ENCODE measurements around the gene CD33.
"Not testable (repeated sequence)": the region's sequence is repeated elsewhere in the genome, so short reads cannot be mapped to it uniquely, and the experiment has no call there.

The CD33 gene

DNA sequence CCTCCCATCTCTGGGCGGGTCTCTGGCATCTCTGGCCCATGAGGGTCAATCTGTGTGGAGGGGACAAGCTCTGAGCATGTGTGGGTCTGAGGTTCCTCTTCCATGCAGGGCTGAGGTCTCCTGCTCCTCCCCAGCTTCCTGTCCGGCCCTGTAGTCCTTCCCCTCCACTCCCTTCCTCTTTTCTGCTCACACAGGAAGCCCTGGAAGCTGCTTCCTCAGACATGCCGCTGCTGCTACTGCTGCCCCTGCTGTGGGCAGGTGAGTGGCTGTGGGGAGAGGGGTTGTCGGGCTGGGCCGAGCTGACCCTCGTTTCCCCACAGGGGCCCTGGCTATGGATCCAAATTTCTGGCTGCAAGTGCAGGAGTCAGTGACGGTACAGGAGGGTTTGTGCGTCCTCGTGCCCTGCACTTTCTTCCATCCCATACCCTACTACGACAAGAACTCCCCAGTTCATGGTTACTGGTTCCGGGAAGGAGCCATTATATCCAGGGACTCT is at the start of gene CD33:
CD33 (plus strand) TSS at position 183 of the 496 bp plus-strand sequence; CDS start at position 222, 39 bp downstream.
- DNase-seq (ENCODE audit: low read depth in 2 of 2) = not testable (repeated sequence)

- DNase-seq (ENCODE audit: low read depth in 2 of 2) = no peak
These were observed 45.6 kb upstream of the CD33 start for GRCh38 chr19:51179256-51179655.

DNA sequence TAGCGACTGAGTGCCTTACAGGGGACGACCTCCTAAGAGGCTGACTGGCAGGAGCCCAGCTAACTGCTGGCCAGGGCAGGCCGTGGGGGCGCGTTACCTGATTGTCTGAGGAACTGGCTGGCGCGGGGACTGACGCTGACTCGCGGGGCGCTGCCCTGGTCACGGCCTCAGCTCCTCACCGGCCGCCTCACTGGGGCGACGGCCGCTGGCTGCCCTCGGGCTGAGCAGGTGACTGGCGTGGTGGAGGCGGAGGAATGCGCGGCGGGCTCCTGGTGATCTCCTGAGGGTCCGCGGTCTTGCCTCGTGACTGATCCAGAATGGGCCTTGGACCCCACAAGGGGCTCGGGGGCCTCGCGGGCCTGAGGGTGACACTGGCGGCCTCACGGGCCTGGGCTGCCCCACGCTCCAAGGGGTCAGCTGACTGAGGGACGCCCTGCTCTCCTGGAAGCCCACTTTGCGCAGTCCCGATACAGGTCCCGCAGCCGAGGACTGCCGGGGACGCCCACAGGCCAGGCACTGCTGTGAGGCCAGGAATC is 43.4 kb upstream of the CD33 start:
- no peak for DNase-seq (ENCODE audit: low read depth in 2 of 2)

DNA sequence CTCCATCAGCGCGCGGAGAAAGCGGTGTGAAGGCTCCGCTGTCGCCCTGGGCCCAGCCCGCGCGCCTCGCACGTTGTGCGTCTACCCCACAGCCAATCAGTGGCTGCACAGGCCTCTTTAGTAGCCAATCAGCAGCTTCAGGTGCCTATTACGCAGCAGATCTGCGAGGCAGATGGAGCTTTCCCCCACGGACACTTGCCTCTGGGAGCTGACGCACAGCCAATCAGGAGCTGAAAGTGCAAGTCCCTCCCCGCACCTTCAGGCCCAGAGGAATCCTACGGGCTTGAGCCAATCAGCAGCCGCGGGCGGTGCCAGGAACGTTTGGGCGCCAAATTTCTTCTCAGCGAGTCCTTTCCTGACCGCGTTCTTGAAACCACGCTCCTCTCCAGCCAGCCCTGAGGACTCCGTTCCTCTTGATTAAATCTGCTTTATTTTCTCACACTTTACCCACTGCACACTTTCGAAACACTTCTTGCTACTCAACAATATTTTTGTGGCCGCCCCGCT is 42.9 kb upstream of the CD33 start:
- no peak for DNase-seq (ENCODE audit: low read depth in 2 of 2)

GRCh38 chr19:51183629-51184028 is 41.3 kb upstream of the CD33 start:
- no peak for DNase-seq (ENCODE audit: low read depth in 2 of 2)

GRCh38 chr19:51185069-51185867 is 39.6 kb upstream of the CD33 start:
- no peak for DNase-seq (ENCODE audit: low read depth in 2 of 2)

- no peak for DNase-seq (ENCODE audit: low read depth in 2 of 2)
These were observed 39.0 kb upstream of the CD33 start for GRCh38 chr19:51185868-51186215.

DNA sequence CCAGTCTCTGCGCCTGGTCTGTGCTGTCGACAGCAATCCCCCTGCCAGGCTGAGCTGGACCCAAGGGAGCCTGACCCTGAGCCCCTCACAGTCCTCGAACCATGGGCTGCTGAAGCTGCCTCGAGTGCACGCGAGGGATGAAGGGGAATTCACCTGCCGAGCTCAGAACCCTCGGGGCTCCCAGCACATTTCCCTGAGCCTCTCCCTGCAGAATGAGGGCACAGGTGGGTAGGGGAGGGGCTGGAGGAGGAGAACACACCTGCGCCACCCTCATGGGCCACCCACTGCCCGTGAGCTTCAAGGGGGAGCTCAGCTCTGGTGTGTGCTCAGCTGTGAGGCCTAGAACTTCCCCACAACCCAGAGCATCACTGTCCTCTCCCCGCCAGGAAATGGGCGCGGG is 38.6 kb upstream of the CD33 start:
- no peak for DNase-seq (ENCODE audit: low read depth in 2 of 2)

DNA sequence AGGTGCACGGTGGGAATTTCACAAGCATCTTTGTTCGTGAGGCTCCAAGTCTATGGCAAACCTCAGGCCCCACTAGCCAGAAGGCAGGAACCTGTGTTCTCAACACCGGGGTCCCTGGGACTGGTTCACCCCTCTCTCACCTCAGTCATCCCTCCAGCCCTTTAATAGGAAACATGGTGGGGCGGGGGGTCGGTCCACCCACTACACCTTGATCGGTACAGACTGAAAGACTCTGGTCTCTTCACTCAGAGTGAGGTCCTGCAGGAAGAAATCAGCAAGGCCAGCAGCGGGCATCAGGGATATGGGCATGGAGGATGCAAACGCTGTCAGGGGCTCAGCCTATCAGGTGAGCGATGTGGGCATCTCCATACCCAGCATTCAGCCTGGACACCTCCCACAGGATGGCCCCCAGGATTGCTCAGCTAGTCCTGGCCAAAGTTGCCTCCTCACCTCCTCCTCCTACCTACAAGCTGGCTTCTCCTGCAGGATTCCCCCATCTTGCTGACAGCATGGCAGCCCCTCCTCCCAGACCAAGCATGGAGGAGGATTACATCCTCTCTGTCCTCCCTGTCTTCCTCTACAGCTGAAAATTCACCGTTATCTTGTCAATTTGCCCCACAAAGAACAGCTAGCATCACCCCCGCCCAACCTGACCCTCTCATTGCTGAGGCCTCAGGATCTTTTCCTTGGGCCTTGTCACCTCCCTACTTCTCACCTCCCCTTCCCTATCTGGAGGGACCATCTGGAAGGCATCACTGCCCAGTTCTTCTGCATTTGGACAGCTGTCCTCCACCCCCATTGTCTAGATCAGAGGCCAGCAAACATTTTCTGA is 37.3 kb upstream of the CD33 start:
- DNase-seq (ENCODE audit: low read depth in 2 of 2) = no peak

GRCh38 chr19:51188227-51188559 is 36.7 kb upstream of the CD33 start:
- no peak for DNase-seq (ENCODE audit: low read depth in 2 of 2)

DNA sequence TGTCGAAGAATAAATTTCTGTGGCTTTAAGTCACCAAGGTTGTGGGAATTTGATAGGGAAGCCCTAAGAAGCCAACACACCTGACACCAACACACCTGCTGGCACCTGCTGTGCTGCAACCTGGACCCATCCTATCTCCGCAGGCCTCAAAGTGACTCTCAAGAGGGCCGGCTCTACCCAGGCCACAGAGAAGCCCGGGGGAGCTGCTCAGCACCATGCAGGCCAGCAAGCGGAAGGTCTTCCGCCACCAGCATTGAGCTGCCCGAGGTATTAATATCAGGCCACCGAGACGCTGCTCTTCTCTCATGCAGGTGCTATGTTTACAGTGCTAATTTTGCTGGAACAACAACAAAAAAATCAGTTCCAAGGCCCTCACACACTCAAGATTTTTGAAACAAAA is 32.2 kb upstream of the CD33 start:
- no peak for DNase-seq (ENCODE audit: low read depth in 2 of 2)

GRCh38 chr19:51194527-51195315 is 30.2 kb upstream of the CD33 start:
- DNase-seq (ENCODE audit: low read depth in 2 of 2) = no peak

DNA sequence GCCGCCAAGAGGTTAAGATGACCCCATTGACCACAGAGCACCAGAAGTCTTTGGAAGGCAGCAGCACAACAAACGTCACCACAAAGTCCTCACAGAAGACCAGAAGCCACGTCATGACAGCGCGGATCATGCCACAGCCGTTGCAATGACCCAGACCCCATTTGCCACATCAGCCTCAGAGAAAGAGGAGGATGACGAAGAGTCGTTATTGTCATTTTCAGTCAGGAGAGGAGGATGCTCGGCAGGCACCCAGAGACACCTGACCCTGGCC is 29.6 kb upstream of the CD33 start:
- DNase-seq (ENCODE audit: low read depth in 2 of 2) = no peak

GRCh38 chr19:51195616-51196015 is 29.3 kb upstream of the CD33 start:
- DNase-seq (ENCODE audit: low read depth in 2 of 2) = no peak

DNA sequence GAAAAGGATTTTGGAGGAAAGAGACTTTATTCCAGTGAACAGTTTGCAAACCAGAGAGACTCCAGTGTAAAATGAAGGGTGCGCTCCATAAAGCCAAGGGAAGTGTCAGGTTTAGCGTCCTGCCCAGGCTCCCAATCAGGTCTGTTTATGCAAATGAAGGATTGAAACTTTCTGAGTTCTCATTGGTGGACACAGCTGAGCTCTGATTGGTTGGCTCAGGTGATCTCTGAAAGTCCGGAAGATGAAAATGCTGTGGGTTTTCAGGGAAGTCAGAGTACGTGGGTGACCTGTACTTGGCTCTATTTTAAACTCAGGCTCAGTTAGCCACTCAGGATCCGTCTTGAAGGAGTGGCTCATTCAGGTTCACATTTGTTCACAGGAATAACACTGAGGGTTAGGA is 28.7 kb upstream of the CD33 start:
- DNase-seq (ENCODE audit: low read depth in 2 of 2) = no peak

DNA sequence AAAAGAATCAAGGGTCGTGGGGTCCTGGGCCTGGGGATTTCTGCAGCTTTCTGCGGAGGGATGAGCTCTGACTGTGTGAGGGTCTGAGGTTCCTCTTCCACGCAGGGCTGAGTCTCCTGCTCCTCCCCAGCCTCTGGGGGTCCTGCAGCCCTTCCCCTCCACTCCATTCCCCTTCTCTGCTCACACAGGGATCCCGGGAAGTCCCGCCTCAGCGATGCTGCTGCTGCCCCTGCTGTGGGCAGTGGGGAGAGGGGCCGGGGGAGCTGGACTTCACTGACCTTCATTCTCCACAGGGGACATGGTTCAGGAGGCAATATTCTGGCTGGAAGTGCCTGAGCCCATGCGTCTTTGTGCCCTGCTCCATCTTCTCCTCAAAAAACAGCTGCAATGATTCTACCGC is 26.2 kb upstream of the CD33 start:
- DNase-seq (ENCODE audit: low read depth in 2 of 2) = no peak

DNA sequence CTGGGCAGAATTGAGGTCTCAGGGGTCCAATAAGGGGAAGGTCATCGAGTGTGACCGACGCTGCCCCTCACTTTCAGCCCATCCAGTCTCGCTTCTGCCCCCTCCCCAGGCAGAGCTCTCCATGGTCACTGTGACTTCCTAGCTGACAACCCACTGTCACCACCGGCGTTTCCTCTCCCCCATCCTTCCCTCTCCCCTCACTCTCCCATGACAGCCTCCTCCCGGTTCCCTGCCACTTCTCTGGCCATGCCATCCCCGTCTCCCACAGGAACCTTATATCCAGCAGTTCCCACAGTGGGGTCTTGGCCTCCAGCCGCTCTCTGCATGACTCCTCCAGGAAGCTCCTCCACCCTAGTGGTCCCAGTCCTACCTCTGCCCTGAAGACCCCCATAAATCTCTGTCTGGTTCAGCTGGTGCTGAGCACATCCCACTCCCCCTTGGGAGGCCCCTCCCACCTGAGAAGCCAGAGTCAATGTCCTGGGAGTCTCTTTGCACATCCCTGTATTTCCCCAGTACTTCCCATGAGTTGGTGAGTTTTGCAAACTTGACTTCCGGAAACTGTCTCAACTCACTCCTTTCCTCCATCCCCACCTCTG is 24.7 kb upstream of the CD33 start:
- DNase-seq (ENCODE audit: low read depth in 2 of 2) = no peak

- no peak for DNase-seq (ENCODE audit: low read depth in 2 of 2)
These were observed 23.2 kb upstream of the CD33 start for GRCh38 chr19:51201712-51202111.

DNA sequence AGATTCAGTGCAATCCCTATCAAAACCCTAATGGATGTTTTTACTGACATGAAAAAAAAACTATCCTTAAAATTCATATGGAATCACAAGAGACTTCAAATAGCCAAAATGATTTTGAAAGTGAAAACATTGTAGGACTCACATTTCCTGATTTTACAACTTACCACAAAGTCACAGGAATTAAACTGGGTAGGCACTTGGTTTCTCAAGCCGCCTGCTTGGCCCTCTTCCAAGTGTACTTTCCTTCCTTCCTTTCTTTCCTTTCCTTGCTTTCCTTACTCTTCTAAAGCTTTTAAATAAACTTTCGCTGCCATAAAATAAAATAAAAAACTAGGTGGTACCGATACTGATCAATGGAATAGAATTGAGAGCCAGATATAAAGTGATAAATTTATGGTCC is 21.0 kb upstream of the CD33 start:
- no peak for DNase-seq (ENCODE audit: low read depth in 2 of 2)

DNA sequence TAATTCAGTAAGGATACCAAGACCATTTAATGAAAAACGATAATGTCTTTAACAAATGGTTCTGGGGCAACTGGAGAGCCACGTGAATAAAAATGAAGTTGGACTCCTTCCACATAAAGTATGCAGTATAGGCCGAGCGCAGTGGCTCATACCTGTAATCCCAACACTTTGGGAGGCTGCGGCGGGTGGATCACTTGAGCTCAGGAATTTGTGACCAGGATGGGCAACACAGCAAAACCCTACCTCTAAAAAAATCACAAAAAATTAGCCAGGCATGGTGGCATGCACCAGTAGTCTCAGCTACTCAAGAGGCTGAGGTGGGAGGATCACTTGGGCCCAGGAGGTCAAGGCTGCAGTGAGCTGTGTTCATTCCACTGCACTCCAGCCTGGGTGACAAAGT is 20.6 kb upstream of the CD33 start:
- no peak for DNase-seq (ENCODE audit: low read depth in 2 of 2)

- no peak for DNase-seq (ENCODE audit: low read depth in 2 of 2)
These were observed 17.1 kb upstream of the CD33 start for GRCh38 chr19:51207747-51208146.
